Activated CD4-positive, alpha-beta T cell treated with anti-CD3 and anti-CD28 coated beads, Interleukin-2, amount 50 U/mL, for 16 hours (primary cell): ENCODE data around the gene MCM5.
"Not testable (repeated sequence)": the region's sequence is repeated elsewhere in the genome, so short reads cannot be mapped to it uniquely, and the experiment has no call there.

Source experiments
- DNase-seq: peaks from one replicate; pipeline ENCODE4 v3.0.0-alpha.2; 2020

Gene MCM5

GRCh38 chr22:35399678-35400500, at the start of gene MCM5:
Gene MCM5 (plus strand): TSS chr22:35400140. CDS start chr22:35400439, 299 bp downstream.
- DNase-seq: peak; percentile 99

DNA sequence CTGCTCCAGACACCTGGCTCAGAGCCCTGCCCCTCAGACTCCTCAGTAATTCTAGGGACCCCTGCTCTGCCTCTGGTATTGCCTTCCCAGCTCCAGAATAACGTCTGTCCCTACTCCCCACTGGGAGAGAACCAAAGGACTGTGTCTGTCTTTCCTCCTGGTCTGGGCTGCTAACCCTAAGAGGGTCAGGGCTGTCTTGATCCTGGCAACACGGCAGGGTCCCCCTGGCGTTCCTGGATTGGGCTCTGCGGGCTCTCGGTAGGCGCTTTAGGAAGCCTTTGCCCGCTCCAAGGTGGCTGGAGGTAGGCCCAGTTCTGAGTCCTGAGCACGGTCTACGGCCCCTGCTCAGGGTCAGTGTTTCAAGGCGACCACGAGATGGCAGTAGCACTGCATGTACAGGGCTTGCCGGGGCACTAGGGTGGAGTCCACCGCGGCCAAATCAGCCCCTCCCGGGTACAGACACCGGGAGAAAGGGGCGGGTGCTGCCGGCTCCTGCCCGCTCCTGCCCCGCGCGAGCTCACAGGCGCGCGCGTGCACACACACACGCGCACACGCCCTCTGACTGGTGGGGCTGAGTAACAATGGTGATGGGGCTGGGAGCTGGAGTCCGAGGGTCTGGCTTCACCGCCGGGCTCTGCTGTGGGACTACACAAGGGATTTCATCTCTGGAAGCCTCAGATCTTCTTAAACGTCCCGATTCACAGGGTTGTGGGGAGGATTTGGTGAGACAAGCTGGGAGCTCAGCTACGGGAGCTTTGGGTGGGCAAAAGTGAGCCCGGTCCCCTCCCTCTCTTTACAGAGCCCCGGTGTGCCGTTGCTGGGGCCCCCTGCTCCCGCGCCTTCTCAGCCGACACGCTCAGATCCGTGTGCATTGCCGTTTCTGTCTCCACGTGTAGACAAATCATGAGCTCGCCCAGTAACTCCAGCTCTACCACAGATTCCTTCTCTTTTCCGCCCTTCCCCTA, 49.1 kb upstream of the MCM5 start:
- peak; percentile 93 for DNase-seq

GRCh38 chr22:35352214-35353111, 47.5 kb upstream of the MCM5 start:
- DNase-seq: peak; percentile 72

- no peak for DNase-seq
Measured at GRCh38 chr22:35353318-35353717, 46.6 kb upstream of the MCM5 start.

DNA sequence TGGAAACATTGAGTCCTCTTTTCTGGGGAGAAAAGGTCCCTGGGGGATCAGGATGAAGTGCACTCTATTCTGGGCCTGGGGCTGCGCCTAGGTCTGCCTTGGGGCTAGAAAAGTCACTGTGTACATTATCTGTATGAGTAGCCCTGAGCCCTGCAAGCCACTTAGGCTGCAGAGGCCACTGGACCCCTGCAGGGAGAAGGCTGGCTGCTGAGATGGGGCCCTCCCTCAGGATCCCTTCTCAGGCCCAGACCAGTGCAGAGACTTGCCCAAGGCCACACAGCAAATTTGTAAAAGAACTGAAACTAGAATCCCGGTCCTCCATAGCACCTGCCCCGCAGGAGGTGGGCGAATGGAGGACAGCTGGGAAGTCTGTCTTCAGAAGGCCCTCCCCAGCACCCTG, 45.9 kb upstream of the MCM5 start:
- no peak for DNase-seq

- DNase-seq: no peak
Measured at GRCh38 chr22:35357883-35358621, 41.9 kb upstream of the MCM5 start.

GRCh38 chr22:35359380-35360065, 40.4 kb upstream of the MCM5 start:
- no peak for DNase-seq

DNA sequence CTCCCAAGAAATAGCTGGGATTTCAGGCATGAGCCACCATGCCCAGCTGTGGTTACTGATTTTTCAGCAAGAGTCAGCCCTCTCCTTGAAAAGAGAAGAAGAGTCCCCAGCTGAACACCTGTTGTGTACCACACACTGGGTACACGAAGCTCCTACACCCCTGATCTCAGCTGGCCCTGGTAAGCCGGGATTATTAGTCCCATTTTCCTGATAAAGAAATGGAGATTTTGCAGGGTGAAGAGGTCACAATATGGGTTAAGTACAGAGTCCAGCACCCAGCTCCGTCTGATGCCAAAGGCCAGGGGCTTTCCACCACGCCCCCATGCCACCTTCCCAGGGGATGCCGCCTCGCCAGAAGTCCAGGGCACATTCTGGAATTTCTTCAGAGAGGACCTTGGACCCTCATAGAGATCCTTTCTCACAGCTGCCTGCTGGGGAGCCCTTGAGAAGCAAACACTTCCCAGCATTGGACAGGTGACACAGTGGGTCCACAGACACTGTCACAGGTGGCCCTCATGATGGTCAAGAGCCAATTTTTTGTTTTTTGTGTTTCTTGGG, 38.9 kb upstream of the MCM5 start:
- no peak for DNase-seq

DNA sequence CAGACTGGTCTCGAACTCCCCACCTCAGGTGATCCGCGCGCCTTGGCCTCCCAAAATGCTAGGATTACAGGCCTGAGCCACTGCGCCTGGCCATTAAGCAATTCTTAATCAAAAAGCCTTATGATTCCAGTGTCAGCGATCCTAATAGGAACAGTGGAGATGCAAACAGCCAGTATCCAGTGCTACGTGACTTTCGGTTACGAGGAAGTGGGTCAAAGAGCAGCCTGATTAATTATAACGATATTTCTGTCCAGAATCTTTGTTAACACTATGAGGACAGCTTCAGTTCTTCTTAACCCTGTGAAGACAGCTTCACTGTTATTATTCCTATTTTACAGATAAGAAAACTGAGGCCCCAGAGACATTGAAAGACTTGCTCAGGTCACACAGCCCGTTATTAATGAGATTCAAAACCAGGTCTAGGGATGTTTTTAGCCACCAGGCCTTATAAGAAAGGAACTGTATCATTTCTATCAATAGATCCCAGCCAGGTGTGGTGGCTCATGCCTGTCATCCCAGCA, 36.3 kb upstream of the MCM5 start:
- DNase-seq: no peak

DNA sequence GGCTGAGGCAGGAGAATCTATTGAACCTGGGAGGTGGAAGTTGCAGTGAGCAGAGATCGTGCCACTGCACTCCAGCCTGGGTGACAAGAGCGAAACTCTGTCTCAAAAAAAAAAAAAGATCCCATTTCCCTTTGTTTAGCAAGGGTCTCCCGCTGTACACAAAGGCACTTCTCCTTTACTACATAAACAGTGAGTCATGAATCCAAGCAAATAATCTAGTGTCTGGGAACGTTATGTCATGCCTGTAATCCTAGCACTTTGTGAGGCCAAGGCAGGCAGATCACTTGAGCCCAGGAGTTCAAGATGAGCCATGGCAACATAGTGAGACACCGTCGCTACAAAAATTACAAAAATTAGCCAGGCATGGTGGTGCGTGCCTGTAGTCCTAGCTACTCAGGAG, 35.7 kb upstream of the MCM5 start:
- not testable (repeated sequence) for DNase-seq

GRCh38 chr22:35367331-35367886, 32.5 kb upstream of the MCM5 start:
- no peak for DNase-seq

DNA sequence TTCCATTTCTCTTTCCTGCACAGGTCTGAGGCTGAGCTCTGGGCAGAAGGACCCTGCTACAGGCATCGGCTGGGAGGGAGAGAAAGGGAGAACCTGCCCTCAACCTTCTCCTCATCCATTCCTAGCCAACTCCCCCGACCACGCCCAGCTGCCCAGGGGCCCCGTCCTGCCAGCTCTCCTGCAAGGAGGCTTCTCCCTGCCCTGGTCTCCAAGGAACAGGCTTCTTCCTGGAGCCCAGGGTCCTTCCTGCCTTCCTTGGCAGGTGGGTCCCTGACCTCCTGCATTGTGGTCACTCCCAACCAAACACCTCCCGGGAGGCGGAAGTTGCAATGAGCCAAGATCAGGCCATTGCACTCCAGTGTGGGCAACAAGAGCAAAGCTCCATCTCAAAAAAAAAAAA, 31.6 kb upstream of the MCM5 start:
- DNase-seq: no peak

DNA sequence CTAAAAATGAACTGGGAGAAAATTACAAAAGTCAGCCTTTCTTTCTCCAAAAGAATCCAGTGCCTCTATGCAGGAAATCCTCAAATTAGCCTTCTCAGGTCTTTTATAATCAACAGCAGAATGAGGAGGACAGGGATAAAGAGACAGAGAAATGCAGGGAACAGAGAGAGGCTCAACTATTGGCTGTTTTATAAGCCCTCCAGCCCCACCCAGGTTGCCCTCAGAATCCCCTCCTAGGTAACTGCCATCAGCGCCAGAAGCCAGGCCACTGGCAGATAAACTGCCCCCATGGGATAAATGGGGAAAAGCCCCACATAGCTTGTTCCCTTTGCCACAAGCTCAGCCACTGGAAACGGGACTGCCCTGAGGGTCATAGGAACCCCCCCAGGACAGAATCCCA, 29.9 kb upstream of the MCM5 start:
- DNase-seq: no peak

DNA sequence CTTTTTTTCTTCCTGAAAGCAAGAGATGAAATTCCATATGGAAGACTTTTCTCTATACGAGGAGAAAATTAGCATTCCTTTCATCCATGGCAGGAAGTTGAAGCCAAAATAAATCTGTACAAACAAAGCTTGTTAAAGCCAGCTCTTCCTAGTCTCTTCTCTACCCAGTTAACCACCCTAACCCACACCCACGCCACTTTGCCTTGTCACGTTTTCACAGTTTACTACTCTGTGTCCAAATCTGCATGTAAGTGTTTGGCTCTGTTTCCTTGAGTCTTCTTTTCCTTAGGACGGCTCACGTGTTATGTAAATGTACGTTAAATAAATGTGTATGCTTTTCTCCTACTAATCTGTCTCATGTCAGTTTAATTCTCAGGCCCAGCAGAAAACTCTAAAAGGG, 26.2 kb upstream of the MCM5 start:
- DNase-seq: no peak

- DNase-seq: no peak
Measured at GRCh38 chr22:35375031-35375430, 24.9 kb upstream of the MCM5 start.

GRCh38 chr22:35375526-35375925, 24.4 kb upstream of the MCM5 start:
- no peak for DNase-seq

GRCh38 chr22:35376728-35377472, 23.0 kb upstream of the MCM5 start:
- peak; percentile 68 for DNase-seq

DNA sequence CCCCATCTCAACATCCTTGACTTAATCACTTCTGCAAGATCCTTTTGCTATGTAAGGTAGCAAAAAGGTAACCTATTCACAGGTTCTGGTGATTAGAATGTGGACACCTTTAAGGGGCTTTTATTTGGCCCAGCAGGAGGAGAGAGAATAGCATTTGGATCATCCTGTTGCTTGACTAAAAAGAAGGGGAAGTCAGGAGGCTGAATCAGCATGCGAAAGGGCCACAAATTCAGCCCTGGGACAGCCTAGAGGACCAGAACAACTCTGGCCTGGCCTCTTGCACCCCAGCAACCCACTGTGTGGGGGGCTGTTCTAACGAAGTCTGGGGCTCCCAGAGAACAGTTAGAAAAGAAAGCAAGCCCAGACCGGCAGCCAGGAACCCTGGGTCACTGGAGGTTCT, 22.2 kb upstream of the MCM5 start:
- no peak for DNase-seq

- no peak for DNase-seq
Measured at GRCh38 chr22:35378621-35379020, 21.3 kb upstream of the MCM5 start.
